Prostate gland (tissue), 2 donors: ENCODE data around the gene FAM50B. TPM values are rescaled to one million over a fixed set of nuclear protein-coding genes. Genes with fewer than 3 reads are reported as not detected.

Experiments
- DNase-seq: peaks from one replicate; pipeline ENCODE4 v3.0.0-alpha.2; 2019; ENCODE audit warnings: low spot score
- H3K27ac ChIP-seq, 2 donors: fragments of 200-600 bp; sonication (generic); 2 replicates each; pipeline ENCODE4 v1.5.1; 2017 to 2019
- H3K27me3 ChIP-seq: fragments of 200-600 bp; sonication (generic); replicated peaks from 2 replicates; pipeline ENCODE4 v1.5.1; 2019; ENCODE audit not compliant: insufficient read depth
- H3K36me3 ChIP-seq, 2 donors: fragments of 200-600 bp; sonication (generic); 1 replicate in 1 of 2; 2 replicates in 1 of 2; pipeline versions ENCODE4 v1.5.1 to v1.8.1; 2017 to 2019
- H3K4me1 ChIP-seq: fragments of 200-600 bp; sonication (generic); replicated peaks from 2 replicates; pipeline ENCODE4 v1.5.1; 2019
- H3K4me3 ChIP-seq, 2 donors: fragments of 200-600 bp; sonication (generic); 2 replicates each; pipeline ENCODE4 v1.5.1; 2017 to 2019
- H3K9me3 ChIP-seq: fragments of 200-600 bp; sonication (generic); 2 replicates; pipeline ENCODE4 v1.5.1; 2017
- POLR2A ChIP-seq: fragments of 450-650 bp; IDR thresholded peaks from one replicate; pipeline ENCODE4 v1.6.1; 2016; ENCODE audit warnings: antibody characterized with exemption, mild to moderate bottlenecking
- POLR2AphosphoS5 ChIP-seq: sonication (generic); formaldehyde crosslinking; IDR thresholded peaks from one replicate; pipeline ENCODE4 v1.6.1; 2017; ENCODE audit warnings: antibody characterized with exemption
- WGBS: methylation state at CpG from one replicate; pipeline ENCODE4 v1.1.5; 2018; 5-methylcytosine and 5-hydroxymethylcytosine counted together
- intact Hi-C: fragments of 100-400 bp; cut with DNase I; formaldehyde crosslinking; loops from one replicate; pipeline ENCODE4 v1.14.2; 2022
- total RNA-seq, 2 donors: library from RNA; depleted of rRNA; stranded (reverse); fragments of >200 nt; gene quantifications; one replicate each; pipeline ENCODE4 v1.1.0, GENCODE V29; 2016
- TF ChIP-seq, protein P1 (sequence below), 4 experiments: fragments of 200-600 bp in 2 of 4; fragments of 450-650 bp in 2 of 4; sonication (generic) in 2 of 4; IDR thresholded peaks; 1 replicate in 3 of 4; 2 replicates in 1 of 4; pipeline ENCODE4 v1.5.1; 2016 to 2019; ENCODE audit warnings: antibody characterized with exemption in 4 of 4, mild to moderate bottlenecking in 2 of 4, moderate library complexity in 2 of 4

FAM50B gene
- total RNA-seq, 2 donors from 2014 or later: 14.2 to 36.4 TPM

DNA sequence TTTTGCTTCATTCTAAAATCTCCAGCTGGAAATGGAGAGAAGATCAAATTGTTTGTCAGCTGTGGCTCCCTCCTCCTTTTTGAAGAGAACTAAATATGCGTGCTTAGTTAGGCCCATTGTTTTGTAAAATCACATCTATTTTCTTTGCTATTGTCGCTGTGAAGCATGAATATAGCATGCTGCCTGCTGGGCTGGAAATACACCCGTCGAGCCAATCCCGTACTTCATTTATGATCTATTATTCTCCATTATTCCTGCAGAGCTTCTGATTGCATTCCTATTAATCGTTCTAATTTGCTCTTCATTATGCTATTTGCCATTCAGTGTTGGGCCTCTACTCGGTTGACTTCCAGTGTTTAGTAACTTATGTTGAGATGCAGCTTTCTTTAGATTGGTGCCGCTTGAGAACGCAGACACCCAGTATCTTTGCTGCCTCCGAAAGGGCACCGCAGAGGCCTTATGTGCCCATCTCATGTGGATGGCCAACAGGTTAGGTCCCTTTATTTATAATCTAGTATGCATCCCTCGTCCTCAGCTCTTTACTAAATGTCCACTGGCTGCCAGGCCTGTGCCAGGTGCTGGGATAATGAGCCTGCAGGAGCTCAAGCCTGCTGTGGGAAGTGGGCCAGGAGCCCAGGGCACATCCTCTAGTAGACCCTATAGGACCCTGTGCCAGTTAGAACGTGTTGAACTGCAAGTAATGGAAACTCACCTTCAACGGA is 45.6 kb downstream of the FAM50B start:
- no peak for DNase-seq
- Histone ChIP-seq H3K27me3 (no peaks in the 10 kb centered on the region), H3K4me3 (no peak overlapping the region), H3K36me3 (no peaks in the 10 kb centered on the region), H3K27ac (no peak overlapping the region), H3K9me3 (no peaks in the 10 kb centered on the region), H3K4me1 (no peaks in the 10 kb centered on the region)
- 86% methylated on average over 14 of the region's 14 CpGs for WGBS
- TF ChIP-seq POLR2AphosphoS5 (no peak), POLR2A (no peak)
- intact Hi-C loops: no loop called here

DNA sequence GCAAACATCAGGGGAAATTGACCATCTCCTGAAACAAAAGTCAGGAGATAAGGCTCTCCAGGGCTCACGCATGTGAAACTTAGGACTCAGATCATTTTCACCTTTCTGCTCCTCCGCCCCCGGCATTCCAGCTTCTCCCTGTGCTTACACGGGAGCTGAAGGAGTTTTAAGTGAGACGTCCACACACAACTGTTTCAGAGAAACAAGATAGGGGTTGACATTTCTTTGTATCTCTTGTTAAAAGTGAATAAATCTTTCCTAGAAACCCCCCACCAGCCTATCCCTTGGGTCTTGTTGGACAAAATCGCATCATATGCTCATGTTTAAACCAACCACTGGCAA is 46.1 kb downstream of the FAM50B start:
- intact Hi-C loops: no loop called here
- H3K4me1 ChIP-seq: no peaks in the 10 kb centered on the region
- H3K9me3 ChIP-seq: no peaks in the 10 kb centered on the region
- TF ChIP-seq POLR2A (no peak), POLR2AphosphoS5 (no peak)
- TF ChIP-seq, protein P1, sequence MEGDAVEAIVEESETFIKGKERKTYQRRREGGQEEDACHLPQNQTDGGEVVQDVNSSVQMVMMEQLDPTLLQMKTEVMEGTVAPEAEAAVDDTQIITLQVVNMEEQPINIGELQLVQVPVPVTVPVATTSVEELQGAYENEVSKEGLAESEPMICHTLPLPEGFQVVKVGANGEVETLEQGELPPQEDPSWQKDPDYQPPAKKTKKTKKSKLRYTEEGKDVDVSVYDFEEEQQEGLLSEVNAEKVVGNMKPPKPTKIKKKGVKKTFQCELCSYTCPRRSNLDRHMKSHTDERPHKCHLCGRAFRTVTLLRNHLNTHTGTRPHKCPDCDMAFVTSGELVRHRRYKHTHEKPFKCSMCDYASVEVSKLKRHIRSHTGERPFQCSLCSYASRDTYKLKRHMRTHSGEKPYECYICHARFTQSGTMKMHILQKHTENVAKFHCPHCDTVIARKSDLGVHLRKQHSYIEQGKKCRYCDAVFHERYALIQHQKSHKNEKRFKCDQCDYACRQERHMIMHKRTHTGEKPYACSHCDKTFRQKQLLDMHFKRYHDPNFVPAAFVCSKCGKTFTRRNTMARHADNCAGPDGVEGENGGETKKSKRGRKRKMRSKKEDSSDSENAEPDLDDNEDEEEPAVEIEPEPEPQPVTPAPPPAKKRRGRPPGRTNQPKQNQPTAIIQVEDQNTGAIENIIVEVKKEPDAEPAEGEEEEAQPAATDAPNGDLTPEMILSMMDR (IDR thresholded peaks at IDR 0.05): no peak
- no peak overlapping the region for H3K4me3 ChIP-seq
- H3K36me3 ChIP-seq: no peaks in the 10 kb centered on the region
- 89% methylated on average over 6 of the region's 6 CpGs for WGBS
- H3K27me3 ChIP-seq: no peaks in the 10 kb centered on the region
- DNase-seq: no peak
- H3K27ac ChIP-seq: no peak overlapping the region

DNA sequence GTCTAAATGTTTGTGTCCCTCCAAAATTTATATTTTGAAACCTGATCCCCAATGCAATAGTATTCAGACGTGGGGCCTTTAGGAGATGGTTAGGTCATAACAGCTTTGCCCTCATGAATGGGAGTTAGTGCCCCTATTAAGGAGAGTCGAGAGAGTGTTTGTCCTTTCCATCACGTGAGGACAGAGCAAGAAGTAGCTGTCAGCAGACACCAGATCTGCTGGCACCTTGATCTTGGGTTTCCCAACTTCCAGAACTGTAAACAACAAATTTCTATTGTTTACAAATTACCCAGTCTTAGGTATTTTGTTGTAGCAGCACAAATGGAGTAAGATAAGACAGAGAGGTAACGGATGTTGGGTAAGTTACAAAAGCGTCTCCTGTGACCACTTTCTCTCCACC is 46.6 kb downstream of the FAM50B start:
- no peaks in the 10 kb centered on the region for H3K27me3 ChIP-seq
- no peaks in the 10 kb centered on the region for H3K36me3 ChIP-seq
- no peak overlapping the region for H3K4me3 ChIP-seq
- H3K9me3 ChIP-seq: no peaks in the 10 kb centered on the region
- intact Hi-C loops: no loop called here
- H3K4me1 ChIP-seq: no peaks in the 10 kb centered on the region
- 78% methylated on average over 5 of the region's 5 CpGs for WGBS
- DNase-seq: no peak
- no peak overlapping the region for H3K27ac ChIP-seq
- TF ChIP-seq POLR2AphosphoS5 (no peak), POLR2A (no peak)
- TF ChIP-seq, protein P1 (IDR thresholded peaks at IDR 0.05): no peak

DNA sequence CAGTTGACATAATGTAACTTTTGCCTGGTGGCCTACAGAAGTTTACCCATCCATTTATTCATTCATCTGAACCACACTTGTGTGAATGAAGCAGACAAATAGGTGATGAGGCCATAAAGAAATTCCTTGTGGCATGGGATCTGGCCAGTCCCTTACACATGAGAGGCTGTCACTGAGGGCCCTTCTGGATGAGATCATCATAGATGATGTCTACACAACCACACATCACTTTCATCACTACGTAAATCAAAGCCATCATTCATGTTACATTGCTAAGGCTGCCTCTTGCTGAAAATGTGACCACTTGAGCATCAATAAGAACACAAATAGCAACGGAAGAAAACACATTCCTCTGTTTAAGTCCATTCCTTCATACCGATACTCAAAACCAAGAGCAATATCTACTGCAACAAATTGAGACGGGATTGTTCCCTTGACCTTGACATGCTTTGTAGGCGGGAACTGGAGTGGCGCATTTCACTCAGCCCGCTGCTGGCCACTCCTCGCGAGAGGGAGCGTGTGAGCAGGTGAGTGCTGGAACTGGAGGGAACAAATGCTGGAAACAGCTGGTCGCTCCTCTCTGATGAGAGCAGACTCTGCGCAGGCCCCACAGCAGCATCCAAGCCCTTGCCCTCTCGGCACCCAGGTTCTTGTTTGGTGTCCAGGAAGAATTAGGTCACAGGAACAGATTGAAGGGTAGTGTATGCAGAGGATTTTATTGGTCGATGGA is 49.3 kb downstream of the FAM50B start:
- H3K4me1 ChIP-seq: no peaks in the 10 kb centered on the region
- H3K27ac ChIP-seq: no peak overlapping the region
- 94% methylated on average over 14 of the region's 14 CpGs for WGBS
- no peaks in the 10 kb centered on the region for H3K9me3 ChIP-seq
- no peaks in the 10 kb centered on the region for H3K27me3 ChIP-seq
- TF ChIP-seq, protein P1 (IDR thresholded peaks at IDR 0.05): no peak
- TF ChIP-seq POLR2A (no peak), POLR2AphosphoS5 (no peak)
- no peaks in the 10 kb centered on the region for H3K36me3 ChIP-seq
- DNase-seq: no peak
- H3K4me3 ChIP-seq: no peak overlapping the region
- intact Hi-C loops: no loop called here

DNA sequence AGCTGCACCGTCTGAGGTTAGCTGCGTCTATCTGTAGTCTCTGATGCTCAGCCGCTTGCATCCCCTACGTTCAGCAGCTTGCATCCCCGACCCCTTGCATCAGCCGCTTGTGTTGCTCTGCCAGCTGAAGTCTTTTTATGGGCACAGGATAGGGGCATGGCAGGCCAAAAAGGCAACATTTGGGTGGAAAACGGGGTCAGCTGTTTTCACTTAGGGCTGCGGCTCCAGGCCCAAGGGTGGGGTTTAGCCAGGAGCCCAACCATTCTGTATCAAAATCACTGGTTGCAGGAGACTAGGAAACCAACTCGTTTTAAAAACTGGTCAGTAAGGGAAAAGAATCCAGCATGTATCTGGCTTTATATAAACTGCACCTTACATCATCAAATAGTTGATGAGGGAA is 49.9 kb downstream of the FAM50B start:
- H3K27ac ChIP-seq: no peak overlapping the region
- DNase-seq: no peak
- no peaks in the 10 kb centered on the region for H3K9me3 ChIP-seq
- no peaks in the 10 kb centered on the region for H3K36me3 ChIP-seq
- no peaks in the 10 kb centered on the region for H3K4me1 ChIP-seq
- no peaks in the 10 kb centered on the region for H3K27me3 ChIP-seq
- TF ChIP-seq, protein P1 (IDR thresholded peaks at IDR 0.05): no peak
- no peak for TF ChIP-seq POLR2A
- intact Hi-C loops: no loop called here
- H3K4me3 ChIP-seq: no peak overlapping the region
- WGBS: 97% methylated on average over 9 of the region's 9 CpGs
